Small intestine (tissue), 7 donors: ENCODE data around the gene TNS3. TPM values are rescaled to one million over a fixed set of nuclear protein-coding genes. Genes with fewer than 3 reads are reported as not detected.
A peak's percentile ranks its signal among the peaks of the same experiment; 100 is the strongest.

Experiments
- DNase-seq, 2 donors: peaks; one replicate each; pipeline versions ENCODE4 v3.0.0 to v3.0.0-alpha.2; 2013
- FAIRE-seq: peaks from 2 replicates; lab custom pipeline; 2012; peaks lifted over from hg19 to GRCh38; lab: Jason Lieb, UNC
- H3K27ac ChIP-seq, 3 donors: one replicate each; pipeline ENCODE4 v1.5.1; 2013; ENCODE audit warnings: low read length in 2 of 3, mild to moderate bottlenecking in 2 of 3, control low read depth in 1 of 3, inconsistent platforms in 1 of 3, low read depth in 1 of 3, moderate library complexity in 1 of 3
- H3K27me3 ChIP-seq, 3 donors: one replicate each; pipeline ENCODE4 v1.6.1; 2013; ENCODE audit warnings: low read length in 3 of 3, inconsistent platforms in 1 of 3; ENCODE audit not compliant: control insufficient read depth in 3 of 3, insufficient read depth in 3 of 3
- H3K36me3 ChIP-seq, 3 donors: one replicate each; pipeline ENCODE4 v1.6.1; 2013; ENCODE audit warnings: low read length in 3 of 3, inconsistent platforms in 1 of 3, low read depth in 1 of 3, mild to moderate bottlenecking in 1 of 3, moderate library complexity in 1 of 3; ENCODE audit not compliant: control insufficient read depth in 3 of 3, insufficient read depth in 2 of 3
- H3K4me1 ChIP-seq, 3 donors: one replicate each; pipeline ENCODE4 v1.6.1; 2013; ENCODE audit warnings: low read length in 2 of 3, inconsistent platforms in 1 of 3, low read depth in 1 of 3, mild to moderate bottlenecking in 1 of 3, moderate library complexity in 1 of 3; ENCODE audit not compliant: control insufficient read depth in 3 of 3, insufficient read depth in 2 of 3
- H3K4me3 ChIP-seq, 3 donors: one replicate each; pipeline ENCODE4 v1.5.1; 2013; ENCODE audit warnings: low read length in 3 of 3, control low read depth in 1 of 3, inconsistent platforms in 1 of 3, low read depth in 1 of 3, mild to moderate bottlenecking in 1 of 3, moderate library complexity in 1 of 3
- H3K9me3 ChIP-seq, 2 donors: one replicate each; pipeline ENCODE4 v1.6.1; 2013; ENCODE audit warnings: low read depth in 1 of 2, low read length in 1 of 2; ENCODE audit not compliant: control insufficient read depth in 2 of 2, insufficient read depth in 1 of 2
- WGBS, 3 donors: extraction: QIAGEN DNeasy Blood & Tissue Kit; methylation state at CpG; one replicate each; pipeline ENCODE4 v1.1.7; 2013; 5-methylcytosine and 5-hydroxymethylcytosine counted together
- polyA plus RNA-seq, 4 donors: library from polyadenylated mRNA; stranded (reverse) in 3 of 4; unstranded in 1 of 4; fragments of 200-250 nt in 3 of 4; fragments of 120-200 nt in 1 of 4; gene quantifications; one replicate each; pipeline versions ENCODE4 v1.2.1 to v1.2.3, GENCODE V29; 2013
- donor health status: healthy with polysubstance abuse.
- donor health status: control.
- donor health status: control.
- donor health status: Bipolar disorder and iron deficiency.
- donor health status: healthy.

Gene TNS3
- polyA plus RNA-seq, 4 donors = 17.2 to 67.1 (median 27.3) TPM

- WGBS, 3 donors = 22 to 61% (median 36%) methylated on average over 11 of the region's 11 CpGs
- no peak for DNase-seq
- Histone ChIP-seq H3K9me3 (no peaks in the 10 kb centered on the region), H3K4me1 (peaks cover 9 to 17% (median 13%) of the 10 kb centered on the region in 3 donors), H3K4me3 (no peak overlapping the region), H3K27ac (peak overlapping the region in 2 of 3 donors; percentile 68 to 87), H3K27me3 (no peaks in the 10 kb centered on the region), H3K36me3 (peaks cover 0 to 81% (median 3%) of the 10 kb centered on the region in 3 donors)
- no peak for FAIRE-seq
Measured at GRCh38 chr7:47406801-47407129, 175.1 kb downstream of the TNS3 start.

DNA sequence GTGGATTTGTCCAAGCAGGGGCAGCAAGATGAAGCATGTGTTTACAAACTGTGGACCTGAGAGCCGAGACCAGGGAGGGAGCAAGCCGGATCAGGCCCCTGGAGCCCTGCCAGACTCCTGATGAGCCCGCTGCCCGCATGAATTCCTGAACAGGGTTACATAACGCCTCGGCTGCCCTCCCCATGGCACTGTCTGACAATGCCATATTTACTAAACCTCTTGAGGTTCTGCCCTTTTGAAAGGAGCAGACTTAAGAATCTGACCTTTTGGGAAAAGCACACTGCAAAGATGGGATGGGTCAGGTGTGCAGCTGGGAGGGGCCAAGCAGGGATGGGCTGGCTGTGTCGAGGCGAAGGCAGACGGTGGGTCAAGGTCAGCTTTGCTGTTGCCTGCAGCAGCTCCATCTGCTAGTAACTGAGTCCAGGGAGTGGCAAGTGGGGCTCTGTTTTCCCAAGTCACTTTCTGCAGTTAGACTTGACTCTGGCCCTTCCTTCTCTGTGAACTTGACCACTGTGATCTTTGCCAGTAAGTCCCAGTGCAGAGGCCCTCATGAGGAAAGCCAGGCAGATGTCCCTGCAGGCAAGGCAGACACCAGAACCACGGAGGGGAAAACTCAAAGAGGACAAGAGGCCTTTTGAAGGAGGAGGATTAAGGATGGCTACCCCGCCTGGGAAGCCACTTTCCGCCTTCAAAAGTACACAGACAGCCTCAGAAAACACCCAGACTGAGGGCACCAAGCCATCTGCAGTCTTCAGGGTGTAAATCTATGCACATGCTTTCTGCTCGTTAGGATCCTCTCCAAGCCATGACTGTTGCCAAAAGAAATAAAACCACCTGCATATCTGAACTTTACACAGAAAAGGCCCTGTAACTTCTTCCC is 175.8 kb downstream of the TNS3 start:
- Histone ChIP-seq H3K9me3 (no peaks in the 10 kb centered on the region), H3K4me3 (no peak overlapping the region), H3K36me3 (peaks cover 0 to 80% (median 4%) of the 10 kb centered on the region in 3 donors), H3K4me1 (peaks cover 9 to 17% (median 13%) of the 10 kb centered on the region in 3 donors), H3K27me3 (no peaks in the 10 kb centered on the region), H3K27ac (peak overlapping the region; percentile 38 to 87 (median 68))
- no peak for FAIRE-seq
- 13 to 45% (median 27%) methylated on average over 13 of the region's 13 CpGs for WGBS, 3 donors
- DNase-seq = peak; percentile 30 to 75

DNA sequence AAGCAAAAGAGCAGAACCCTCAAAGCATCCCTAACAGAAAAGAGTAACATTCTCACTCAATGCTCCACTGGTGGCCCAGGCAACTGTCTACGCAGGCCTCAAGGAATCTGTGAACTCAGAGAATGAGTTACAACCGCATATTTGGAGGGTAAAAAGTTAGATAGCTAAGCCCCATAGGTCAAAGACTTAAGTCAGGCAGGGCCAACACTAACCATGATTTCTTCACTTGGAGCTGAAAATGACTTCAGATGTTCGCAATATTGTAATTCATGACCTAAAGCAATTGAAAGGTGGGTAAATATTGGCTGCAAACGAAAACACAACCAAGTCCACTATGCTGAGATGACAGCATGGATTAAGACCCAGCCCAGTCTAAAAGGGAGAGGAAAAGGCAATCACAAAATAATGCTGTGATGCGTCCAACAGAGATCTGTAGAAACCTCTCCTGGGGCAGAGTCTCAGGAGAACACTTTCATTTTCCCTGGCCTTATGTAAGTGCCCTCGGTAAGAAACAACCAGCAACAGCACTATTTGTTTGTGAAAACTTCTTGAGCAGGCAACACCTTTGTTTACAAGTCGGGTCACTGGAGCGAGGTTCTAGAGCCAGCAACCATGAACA is 176.5 kb downstream of the TNS3 start:
- Histone ChIP-seq H3K4me1 (peaks cover 9 to 17% (median 13%) of the 10 kb centered on the region in 3 donors), H3K27ac (peak overlapping the region; percentile 38 to 87 (median 68)), H3K27me3 (no peaks in the 10 kb centered on the region), H3K36me3 (peaks cover 0 to 86% (median 4%) of the 10 kb centered on the region in 3 donors), H3K4me3 (no peak overlapping the region), H3K9me3 (no peaks in the 10 kb centered on the region)
- no peak for DNase-seq
- WGBS, 3 donors = 38 to 65% (median 43%) methylated on average over 8 of the region's 8 CpGs
- FAIRE-seq = no peak

DNA sequence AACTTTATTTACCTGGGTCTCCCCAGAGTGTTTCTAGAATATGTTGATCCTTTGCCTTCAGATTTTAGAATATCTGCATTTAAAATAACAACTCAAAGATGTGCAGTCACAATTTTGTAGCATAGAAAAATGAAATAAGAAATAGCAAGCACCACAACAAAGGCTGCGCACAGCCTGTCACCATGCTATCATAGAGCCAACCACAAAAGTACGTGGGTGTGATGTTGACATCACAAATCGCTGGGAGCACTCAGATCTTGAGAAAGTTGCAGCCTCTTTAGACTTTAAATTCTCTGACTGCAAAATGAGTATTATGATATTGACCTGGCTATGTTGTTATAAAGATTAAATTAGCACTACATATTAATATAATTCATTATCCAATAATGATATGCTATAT is 177.9 kb downstream of the TNS3 start:
- Histone ChIP-seq H3K27me3 (no peaks in the 10 kb centered on the region), H3K27ac (no peak overlapping the region), H3K36me3 (peaks cover 0 to 77% (median 4%) of the 10 kb centered on the region in 3 donors), H3K4me3 (no peak overlapping the region), H3K9me3 (no peaks in the 10 kb centered on the region), H3K4me1 (peaks cover 9 to 17% (median 13%) of the 10 kb centered on the region in 3 donors)
- FAIRE-seq = no peak
- WGBS, 3 donors = 77 to 86% (median 77%) methylated on average over 3 of the region's 3 CpGs
- no peak for DNase-seq

DNA sequence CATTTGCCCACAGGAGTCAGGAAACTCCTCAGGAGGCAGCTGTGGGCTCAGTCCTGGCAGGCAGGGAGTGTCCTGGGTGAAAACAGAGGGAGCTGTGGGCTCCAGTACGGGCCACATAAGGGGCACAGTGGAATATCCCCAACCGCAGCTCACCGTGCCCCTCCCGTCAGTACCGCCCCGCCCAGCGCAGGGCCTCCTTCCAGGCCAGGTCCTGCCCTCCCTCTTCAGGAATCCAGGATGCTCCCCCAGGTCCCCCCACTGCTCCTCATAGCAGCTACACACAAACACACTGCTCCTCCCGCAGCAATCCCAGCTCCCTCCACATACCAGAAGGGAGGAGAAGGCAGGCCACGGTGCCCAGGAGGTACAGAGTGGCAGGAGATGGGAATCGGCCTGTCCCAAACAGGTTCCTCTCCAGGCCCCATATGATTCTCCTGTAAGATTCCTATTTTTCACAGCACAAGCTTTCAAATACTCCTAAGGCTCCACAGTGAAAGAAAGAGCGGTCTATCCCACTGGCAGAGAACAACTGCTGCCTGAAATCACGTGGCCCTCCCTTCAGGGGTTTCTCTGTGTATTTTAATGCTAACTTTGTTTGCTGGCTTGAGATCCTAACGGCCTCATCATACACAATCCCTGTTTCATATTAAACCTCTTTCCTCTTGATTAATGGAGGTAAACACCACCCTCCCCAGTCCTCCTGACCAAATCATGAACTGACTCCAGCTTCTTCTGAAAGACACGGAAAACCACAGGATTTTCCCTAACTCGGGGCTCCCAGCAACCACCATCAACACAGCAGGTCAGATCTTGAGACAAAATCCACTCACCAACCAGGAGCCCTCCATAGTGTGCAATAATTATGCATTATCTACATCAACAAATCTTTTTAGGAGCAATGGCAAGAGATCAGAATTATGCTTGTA is 178.7 kb downstream of the TNS3 start:
- Histone ChIP-seq H3K4me1 (peaks cover 7 to 17% (median 10%) of the 10 kb centered on the region in 3 donors), H3K36me3 (peaks cover 0 to 68% (median 4%) of the 10 kb centered on the region in 3 donors), H3K9me3 (no peaks in the 10 kb centered on the region), H3K4me3 (no peak overlapping the region), H3K27ac (peak overlapping the region in 1 of 3 donors; percentile 30), H3K27me3 (no peaks in the 10 kb centered on the region)
- WGBS, 3 donors = 83 to 88% (median 87%) methylated on average over 14 to 15 of the region's 15 CpGs
- no peak for FAIRE-seq
- DNase-seq = no peak

DNA sequence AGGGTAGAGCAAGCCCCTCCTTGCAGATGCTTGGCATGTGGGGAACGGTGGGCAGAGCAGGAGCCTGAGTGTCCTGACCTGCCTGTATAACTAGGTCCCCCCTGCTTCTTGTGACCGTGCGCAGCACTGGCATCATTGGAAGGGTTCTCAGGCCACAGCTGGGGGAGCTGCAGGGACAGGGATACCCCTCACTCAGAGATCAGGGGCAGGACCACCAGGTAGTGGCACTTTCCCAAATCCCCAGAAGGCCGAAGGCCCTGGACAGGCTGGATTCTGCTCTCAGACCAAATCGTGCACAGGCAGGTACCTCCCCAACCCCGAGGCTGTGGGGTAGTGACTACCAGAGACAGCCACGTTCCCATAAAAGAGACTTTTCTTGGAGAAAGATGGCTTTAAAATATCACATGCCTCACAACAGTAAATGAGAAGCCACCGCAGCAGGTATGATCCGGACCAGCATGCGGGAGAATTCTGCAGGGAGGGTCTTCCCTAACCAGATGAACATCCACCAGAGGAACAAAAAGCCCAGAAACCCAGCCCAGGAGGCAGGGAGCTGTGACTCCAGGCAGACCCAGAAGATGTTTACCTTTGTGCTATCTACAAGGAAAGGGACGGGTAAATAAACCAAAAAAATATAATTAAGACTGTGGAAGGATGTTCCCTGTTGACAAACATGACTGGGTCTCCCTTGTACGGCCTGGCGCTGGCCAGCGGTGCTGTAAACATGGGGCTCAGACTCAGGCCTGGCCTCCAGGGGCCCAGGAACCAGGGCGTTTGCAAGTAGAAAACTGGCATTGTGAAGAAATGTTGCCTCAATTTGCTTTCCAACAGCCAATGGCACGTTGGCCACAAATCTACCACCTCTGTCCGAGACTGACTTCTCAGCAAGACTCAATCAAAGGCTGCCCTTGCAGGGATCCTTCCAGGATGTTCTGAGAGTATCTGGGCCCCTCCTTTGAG is 180.0 kb downstream of the TNS3 start:
- no peak overlapping the region for H3K27ac ChIP-seq
- no peaks in the 10 kb centered on the region for H3K27me3 ChIP-seq
- no peak for FAIRE-seq
- no peak for DNase-seq
- peaks cover 0 to 59% (median 4%) of the 10 kb centered on the region in 3 donors for H3K36me3 ChIP-seq
- WGBS, 3 donors = 85 to 93% (median 90%) methylated on average over 17 of the region's 17 CpGs
- H3K4me3 ChIP-seq = no peak overlapping the region
- H3K9me3 ChIP-seq = no peaks in the 10 kb centered on the region
- H3K4me1 ChIP-seq = peaks cover 3 to 12% (median 9%) of the 10 kb centered on the region in 3 donors

- no peak for DNase-seq
- FAIRE-seq = no peak
Measured at GRCh38 chr7:47400741-47401206, 181.1 kb downstream of the TNS3 start.

More at GRCh38 chr7:47400741-47401206, 181.1 kb downstream of the TNS3 start:
- H3K4me1 ChIP-seq = peaks cover under 1 to 4% (median 3%) of the 10 kb centered on the region in 3 donors
- H3K4me3 ChIP-seq = no peak overlapping the region
- no peaks in the 10 kb centered on the region for H3K27me3 ChIP-seq
- H3K27ac ChIP-seq = no peak overlapping the region
- peaks cover 2 to 59% (median 10%) of the 10 kb centered on the region in 3 donors for H3K36me3 ChIP-seq
- H3K9me3 ChIP-seq = no peaks in the 10 kb centered on the region
- 90 to 95% (median 92%) methylated on average over 21 of the region's 21 CpGs for WGBS, 3 donors
